Measurements from ENCODE around the gene NDUFAF3.
A peak's percentile ranks its signal among the peaks of the same experiment; 100 is the strongest.

Gene NDUFAF3

DNA sequence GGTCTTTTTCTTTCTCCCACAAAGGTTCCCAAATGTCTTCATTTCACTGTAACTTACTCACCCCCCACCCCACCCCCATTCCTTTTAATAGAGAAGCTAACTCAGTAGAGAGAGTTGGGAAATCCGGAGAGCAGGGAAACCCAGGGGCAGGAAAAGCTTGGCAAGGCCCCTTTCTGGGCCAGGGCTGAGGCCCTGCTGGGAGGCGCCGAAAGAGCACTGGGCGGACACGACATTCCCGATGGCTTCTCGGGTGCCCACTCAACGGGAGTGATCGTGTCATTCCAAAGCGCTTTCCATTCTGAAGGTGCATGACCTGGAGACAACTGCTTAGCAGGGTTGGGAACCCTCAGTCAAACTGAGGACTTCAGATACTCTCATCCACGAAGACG lies 2.0 kb upstream of the NDUFAF3 start:
- no peak for DNase-seq

DNA sequence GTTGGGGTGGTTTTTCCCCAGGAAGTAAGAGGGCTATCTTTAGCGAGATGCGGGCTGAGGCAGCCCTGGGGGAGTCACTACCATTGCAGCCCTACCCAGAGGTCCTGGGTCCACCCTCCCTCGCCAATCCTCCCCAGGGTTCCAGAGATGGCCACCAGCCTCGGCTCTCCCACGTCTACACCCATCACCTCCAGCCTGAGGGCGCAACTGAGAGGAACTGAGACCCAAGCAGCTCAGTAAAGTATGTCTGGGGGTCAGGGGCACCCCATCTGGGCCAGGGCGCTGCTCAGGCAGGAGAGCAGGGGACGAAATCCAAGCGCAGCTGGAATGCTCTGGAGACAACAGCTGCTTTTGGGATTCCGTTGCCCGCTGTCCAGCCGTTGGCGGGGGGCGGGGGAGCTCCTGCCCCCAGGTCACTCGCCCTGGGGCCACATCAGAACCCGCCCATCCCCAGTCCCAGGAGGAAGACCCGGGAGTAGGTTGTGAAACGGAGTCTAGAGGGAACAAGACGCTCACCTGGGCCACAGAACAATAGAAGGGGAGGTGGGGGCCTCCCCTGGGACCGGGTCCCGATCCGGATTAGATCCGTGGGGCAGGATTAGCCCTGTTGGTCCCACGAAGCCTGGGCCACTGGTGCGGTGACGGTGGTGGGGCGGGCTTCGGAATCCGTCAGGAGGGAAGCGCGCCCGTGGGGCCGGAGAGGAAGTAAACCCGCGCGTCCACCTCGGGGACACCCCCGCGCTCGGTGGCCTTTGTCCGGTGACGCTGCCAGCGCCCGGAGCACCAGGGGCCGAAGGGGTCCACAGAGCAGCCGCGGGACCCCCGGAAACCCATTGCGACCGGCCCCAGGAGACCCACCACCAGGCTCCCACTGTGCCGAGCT lies 1.4 kb upstream of the NDUFAF3 start:
- DNase-seq: no peak

DNA sequence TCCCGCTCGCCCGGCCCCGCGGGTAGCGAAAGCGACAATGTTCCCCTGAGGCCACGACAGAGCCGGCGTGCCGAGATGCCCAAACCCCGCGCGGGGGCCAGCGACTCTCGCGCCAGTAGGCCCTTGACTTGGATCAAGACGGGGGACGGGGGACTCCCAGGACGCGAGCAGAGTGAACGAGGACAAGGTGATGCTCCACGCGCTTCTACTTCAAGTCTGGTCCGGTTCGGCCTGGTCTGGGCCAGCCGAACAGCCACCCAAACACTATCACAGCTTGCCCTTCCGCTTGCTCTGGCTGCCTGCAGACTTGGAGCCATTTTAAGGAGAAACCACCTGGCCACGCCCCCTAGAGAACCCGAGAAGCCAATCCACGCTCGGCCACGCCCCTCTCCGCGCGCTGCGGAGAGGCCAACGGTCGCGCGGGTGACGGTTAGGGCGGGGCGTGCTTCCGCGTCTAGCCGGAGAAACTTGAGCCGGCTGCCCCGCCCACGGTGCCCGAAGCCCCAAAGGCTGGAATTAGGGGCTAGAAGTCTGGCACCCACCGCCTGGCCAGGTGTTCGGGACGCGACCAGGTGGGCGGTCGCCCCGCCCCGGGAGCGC lies 608 bp upstream of the NDUFAF3 start:
- DNase-seq: peak; percentile 78

DNA sequence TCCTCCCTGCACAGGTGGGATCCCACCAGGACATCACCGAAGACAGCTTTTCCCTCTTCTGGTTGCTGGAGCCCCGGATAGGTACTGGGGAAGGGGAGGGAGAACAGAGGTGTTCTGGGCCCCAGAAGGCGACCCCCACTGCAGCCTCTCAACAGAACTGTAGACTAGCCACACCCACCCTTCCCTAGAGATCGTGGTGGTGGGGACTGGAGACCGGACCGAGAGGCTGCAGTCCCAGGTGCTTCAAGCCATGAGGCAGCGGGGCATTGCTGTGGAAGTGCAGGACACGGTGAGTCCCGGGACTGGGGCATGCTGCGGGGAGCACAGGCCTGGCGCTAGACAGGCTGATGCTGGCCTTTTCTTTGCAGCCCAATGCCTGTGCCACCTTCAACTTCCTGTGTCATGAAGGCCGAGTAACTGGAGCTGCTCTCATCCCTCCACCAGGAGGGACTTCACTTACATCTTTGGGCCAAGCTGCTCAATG lies 809 bp downstream of the NDUFAF3 start:
- no peak for DNase-seq

DNA sequence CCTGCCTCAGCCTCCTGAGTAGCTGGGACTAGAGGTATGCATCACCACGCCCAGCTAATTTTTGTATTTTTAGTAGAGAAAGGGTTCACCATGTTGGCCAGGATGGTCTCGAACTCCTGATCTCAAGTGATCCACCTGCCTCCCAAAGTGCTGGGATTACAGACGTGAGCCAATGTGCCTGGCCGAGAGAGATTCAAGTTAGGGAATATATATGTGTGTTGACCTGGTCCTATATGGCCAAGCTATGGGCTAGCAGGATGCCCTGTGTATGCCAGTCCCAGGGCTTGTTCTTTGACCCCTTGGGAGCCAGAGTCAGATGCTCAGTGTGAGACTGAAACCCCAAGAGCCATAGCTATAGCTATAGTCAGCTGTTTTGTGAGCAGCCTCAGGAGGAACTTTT lies 1.9 kb downstream of the NDUFAF3 start:
- no peak for DNase-seq

DNA sequence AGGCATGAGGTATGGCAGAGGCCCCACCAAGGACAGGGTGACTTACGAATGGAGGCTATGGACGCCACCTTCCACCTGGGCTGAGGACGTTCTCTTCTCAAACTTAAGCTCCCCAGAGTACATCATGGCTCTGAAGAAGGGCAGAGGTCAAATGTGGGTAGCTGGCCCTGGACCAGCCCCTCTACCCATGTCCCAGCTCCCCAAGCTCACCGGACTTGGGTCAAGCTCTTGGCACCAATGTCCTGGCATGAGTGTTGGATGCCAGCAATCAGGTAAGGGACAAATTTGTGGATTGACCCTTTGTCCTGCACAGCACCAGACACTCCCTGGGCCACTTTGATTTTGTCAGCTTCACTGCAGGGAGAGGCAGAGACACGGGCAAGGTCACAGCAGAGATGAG lies 2.5 kb downstream of the NDUFAF3 start:
- no peak for DNase-seq

DNA sequence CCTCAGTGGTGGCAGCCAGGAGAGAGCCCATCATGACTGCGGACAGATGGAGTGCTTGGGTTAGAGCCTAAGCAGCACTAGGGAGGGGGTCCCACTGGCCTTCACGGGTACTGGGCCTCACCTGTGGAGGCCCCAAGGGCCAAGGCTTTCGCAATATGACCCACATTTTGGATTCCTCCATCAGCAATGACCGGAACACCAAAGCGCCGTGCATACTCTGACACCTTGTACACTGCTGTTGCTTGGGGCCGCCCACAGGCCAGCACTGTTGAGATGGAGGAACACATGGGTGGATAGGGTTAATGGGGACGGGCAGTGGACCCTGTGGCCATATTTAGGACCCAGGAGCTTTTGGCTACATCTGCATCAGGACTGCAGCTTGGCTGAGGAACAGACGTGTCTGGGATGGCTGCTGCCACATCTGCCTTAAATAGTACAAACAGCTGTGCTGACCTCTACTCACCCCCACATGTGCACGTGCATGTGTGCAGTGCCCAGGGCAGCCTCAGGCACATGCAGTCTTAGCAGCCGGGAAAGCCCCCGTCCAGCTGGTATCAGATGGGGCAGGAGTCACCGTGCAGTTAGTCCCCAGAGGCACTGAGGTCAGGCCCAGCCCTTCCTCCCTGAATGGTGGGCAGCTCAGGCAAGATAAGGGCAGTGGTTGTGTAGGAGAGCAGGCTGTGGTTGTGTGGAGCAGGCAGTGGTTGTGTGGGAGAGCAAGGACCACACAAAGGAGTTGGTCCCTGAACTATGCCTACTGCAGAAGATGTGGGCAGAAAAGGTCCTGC lies 3.3 kb downstream of the NDUFAF3 start:
- DNase-seq: no peak

DNA sequence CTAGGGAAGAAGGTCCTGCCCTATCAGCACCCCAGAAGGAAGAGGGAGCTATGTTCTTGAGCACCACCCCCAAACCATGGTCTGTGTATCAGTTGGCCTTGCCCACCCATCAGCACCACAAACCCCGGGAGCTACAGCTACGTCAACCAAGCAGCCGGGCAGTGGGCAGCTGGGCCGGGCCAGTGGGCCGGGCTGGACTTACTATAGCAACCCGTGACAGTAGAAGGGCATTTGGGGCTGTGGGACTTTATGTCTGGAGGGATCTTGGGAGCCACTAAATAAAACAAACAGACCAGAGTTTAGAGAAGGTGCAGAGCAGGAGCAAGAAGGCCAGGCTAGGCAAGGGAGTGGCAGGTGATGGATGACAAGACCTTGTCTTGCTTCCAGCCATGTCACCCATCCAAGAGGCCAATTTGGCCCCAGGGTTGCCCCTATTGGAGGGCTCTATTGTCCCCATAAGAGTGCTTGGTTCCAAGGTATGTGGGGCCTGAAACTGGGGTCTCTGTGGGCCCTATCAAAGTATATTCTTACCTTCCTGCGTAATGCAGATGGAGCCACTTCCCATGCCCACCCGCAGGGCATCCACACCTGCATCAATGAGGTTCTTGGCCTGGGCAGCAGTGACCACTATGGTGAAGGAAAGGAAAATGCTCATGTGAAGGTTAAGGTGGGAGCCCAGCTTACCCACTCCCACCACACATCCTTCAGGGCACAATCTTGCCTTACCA lies 4.0 kb downstream of the NDUFAF3 start:
- DNase-seq: no peak

DNA sequence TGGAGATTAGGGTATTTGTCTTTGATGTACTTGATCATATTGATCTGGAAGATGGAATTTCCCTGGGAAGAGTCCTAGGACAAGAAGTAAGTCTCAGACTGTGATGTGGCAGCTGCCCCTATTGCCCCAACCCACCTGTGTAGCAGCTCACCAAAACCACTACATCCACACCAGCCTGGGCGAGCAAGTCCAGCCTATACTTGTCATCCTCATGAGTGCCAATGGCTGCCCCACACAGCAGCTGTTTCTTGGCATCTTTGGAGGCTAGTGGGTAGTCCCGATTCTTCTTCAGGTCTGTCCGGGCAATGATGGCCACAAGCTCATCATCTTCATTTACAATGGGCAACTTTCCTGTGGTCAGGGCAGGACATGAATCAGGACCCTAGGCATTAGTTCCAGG lies 4.6 kb downstream of the NDUFAF3 start:
- no peak for DNase-seq

DNA sequence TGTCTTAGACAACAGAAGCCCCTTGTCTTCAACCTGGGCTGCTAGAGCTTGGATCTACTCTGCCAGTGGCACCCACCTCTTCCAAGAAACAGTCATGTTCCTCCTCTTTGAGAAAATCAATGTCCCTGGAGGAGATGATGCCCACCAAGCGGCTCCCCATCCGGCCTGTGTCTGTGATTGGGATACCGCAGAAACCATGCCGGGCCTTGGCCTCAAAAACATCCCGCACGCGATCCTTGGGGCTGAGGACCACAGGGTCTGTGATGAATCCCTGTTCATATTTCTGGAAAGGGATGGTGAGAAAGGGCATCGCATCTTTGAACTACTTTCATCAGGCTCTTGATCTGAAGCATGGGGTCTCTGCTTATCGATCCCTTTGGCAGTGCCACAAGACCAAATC lies 5.7 kb downstream of the NDUFAF3 start:
- no peak for DNase-seq

DNA sequence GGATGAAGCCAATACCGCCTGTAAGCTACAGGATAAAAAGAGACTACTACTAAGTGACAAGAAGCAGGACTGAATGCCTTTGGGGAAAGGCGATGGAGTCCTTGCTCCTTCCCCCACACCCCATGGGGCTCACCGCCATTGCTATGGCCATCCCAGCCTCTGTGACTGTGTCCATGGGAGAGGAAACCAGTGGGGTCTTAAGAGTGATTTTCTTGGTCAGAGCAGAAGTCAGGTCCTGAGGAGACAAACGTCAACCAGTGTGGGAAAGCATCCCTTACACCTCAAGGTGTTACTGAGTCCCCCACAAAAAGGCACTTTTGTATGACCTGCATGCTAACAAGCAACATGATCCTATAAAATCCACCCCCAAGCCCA lies 6.4 kb downstream of the NDUFAF3 start:
- no peak for DNase-seq

DNA sequence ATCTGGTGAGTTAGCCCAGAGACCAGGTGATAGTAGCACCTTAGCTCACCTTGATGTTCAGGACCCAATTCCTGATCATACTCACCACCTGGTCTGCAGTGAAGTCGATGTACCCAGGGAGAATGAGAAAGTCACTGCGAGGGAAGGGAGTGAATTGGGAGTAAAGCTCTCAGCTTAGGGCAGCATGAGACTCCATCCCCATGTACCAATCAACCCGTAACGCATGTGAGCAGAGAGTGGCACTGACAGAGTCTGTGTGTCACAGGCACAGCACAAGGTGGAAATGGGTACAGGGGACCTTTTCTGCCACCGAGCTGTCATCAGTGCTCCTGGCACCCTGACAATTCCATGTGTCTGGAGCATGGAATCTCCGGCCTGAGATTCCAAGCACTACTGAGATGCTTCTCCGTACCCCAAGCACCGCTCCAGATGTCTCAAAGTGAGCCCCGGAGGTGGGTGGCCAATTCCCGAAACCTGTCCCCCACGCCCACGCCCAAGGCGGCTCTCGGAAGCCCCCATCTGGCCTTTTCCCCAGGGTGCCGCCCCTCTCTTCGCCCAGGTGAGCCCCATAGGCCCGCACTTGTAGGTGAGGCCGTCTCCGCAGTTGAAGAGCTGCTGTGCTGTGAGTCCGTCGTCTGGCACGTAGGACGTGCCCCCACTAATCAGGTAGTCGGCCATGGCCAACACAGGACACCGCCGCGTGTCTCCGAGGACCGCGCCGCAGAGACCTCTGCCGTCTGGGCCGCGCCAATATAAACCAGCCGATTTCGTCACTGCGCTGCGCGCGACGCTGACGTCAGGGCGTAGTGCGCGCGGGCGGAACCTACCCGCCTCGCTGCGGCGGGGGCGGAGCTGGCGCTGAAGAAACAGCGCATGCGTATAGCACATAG lies 7.0 kb downstream of the NDUFAF3 start, which contains the start of gene IMPDH2:
Gene IMPDH2, minus strand, starts transcription at position 726 of the 890 bp plus-strand sequence. Its CDS starts 48 bp downstream, at position 678.
- peak; percentile 36 for DNase-seq

DNA sequence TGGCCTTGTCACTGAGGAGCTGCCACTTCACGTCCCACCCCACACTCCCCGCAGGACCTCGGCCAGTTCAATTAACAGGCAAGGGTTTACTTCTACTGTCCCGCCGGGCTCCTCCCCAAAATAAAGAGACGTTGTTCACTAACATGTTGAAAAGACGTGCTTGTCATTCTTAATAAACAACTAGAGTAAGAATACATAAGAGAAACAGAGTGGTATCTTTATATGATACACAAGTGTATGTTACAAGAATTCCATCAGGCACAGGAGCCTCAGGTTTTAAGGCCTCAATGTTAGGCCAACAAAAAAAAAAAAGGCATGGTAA lies 7.6 kb downstream of the NDUFAF3 start:
- no peak for DNase-seq

DNA sequence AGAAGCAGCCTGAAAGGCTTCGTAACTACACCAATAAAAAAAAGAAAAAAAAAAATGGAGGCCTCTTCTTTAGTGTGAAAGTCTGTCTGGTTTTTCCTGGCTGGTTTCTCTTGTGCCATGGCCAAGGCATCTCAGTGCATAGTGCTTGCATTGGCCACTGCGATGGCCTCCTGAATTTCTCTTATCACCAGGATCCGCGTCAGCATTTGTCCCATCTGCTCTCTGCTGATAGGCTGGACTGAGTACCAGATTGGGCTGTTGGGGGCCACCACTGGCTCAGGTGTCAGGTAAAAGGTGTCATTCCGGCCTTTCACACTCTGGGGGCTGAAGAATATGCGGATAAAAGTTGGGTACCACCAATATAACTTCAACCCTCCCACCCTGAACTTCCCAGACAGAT lies 8.4 kb downstream of the NDUFAF3 start:
- no peak for DNase-seq

DNA sequence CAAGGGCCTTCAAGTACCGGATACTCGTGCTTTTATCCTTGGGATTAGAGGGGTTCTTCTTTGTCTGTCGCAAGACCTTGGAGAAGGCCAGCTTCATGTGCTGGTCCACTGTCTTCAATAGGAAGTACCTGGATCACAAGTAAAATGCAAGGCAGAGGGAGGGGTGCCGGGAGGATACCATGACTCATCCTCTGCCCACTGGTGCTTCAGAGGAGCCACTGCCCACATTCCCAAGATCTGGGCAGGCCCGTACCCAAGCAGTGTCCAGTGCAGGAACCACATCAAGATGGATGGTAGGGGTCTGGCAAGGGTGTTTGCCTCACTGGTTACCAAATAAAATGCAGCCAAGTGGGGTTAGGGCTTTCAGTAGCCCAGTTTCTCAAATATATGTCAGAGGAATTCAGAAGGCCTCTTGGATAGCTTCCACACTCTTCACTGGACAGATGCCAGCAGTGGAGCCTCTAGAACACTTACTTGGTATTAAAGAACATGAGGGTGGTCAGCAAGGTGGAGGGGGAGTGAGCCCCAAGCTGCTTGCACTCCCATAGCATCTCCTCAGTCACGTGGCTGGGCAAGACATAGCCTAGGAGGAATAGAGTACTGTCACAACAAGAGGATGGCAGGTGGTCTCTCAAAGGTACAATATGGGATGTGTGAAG lies 10.9 kb downstream of the NDUFAF3 start:
- no peak for DNase-seq

DNA sequence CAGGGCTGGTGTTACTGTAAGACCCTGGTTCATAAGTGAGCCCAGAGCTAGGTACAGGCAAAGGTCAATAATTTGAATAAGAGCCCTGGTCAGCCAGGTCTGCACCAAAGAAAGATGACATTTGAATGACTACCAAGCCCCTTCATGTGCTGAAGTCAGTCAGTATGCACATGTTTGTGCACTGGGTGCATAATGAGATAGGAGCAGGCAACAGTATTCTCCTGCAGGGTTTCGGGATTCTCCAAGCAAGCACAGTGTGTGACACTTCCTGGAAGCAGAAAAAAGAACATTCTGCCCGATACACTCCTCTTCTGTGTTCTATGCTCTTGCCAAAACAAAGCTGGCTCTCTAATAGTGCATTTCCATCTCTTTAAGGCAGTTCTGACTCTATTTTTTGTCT lies 12.7 kb downstream of the NDUFAF3 start:
- no peak for DNase-seq

DNA sequence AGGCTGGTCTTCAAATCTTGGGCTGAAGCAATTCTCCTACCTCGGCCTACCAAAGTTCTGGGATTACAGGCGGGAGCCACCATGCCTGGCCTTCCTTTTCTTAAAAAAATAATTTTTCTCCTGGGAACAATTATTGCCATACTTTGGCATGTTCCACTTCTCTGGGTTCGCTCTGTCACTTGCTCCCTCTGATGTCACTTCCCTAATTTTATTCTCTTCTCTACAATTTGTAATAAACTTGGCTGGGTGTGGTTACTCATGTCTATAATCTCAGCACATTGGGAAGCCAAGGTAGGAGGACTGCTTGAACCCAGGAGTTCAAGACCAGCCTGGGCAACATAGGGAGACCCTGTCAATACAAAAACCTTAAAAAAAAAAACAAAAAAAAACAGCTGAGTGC lies 13.4 kb downstream of the NDUFAF3 start:
- DNase-seq: no peak

DNA sequence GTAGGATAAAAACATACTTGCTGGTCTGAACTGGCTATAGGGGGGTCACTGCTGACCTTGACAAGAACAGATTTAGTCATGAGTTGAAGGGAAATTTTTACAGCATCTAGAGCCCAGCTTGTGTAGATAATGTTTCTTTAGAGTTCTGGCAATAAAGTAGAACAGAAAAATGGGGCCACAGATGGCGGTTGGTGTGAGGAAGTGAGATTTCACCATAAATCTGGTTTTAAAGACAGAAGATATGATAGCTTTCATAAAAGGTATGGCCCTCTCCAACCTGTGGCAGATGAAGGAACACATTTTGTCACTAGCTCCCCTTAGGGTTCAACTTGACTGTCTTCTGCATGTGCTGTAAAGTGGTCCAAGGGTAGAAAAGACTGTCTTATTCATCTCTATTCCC lies 31.6 kb downstream of the NDUFAF3 start:
- no peak for DNase-seq

DNA sequence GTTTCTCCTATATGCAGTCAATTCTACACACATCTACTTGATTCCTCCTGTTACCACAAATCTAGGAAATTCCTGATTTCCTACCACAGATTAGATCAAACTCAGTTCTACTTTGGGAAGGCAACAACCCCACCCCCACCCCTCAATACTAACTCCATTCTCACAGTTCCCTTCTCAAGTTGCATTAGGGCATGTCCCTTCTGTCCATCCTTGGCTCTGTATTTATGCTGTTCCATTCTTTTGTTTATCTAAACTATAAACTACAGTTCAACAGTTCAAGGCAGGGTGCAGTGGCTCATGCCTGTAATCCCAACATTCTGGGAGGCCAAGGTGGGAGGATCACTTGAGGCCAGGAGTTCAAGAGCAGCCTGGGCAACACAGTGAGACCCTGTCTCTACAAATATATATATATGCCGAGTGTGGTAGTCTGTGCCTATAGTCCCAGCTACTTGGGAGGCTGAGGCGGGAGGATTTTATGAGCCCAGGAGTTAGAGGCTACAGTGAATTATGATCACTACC lies 32.5 kb downstream of the NDUFAF3 start:
- DNase-seq: no peak

DNA sequence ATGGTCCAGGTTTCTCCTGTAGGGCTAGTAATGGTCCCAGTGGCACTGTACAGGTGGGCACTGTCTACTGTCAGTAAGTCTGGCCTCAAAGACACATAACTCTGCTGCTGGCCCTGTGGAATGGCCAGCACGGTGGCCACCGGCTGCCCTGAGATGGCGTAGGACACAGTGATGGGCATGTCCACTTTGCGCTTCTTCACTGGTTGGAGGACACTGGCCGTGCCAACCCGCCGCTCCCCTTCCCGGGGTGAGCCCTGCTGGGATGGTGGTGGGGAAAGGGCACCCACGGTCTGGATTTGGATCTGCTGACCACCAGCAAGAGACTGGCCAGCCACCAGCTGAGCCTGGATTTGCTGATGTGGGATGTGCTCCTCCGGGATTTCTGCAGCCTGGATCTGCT lies 35.3 kb downstream of the NDUFAF3 start:
- no peak for DNase-seq

DNA sequence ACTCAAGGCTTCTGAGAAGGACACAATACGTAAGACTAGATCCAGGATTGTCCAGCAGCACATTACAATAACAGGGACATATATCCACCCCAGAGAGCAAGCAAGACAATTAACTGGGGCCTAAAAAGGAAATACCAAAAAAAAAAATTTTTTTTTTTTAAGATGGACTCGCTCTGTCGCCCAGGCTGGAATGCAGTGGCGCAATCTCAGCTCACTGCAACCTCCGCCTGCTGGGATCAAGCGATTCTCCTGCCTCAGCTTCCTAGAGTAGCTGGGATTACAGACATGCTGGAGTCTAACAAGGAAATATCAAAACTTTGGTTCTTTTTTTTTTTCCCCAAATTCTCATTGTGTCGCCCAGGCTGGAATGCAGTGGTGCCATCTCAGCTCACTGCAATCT lies 36.1 kb downstream of the NDUFAF3 start:
- no peak for DNase-seq
